Trophoblast cell (in vitro differentiated cells and primary cell): ENCODE measurements around the gene PRICKLE1.

Experiments
- DNase-seq, 2 donors: peaks; one replicate each; pipeline ENCODE4 v3.0.0-alpha.2; 2016
- H2AFZ ChIP-seq: 2 replicates; pipeline ENCODE4 v1.6.1; 2013; ENCODE audit warnings: low read length, moderate library complexity, mild to moderate bottlenecking; ENCODE audit not compliant: insufficient read depth, poor library complexity
- H2AK5ac ChIP-seq: 2 replicates; pipeline ENCODE4 v1.6.1; 2013; ENCODE audit warnings: mild to moderate bottlenecking, low read length
- H2BK120ac ChIP-seq: 2 replicates; pipeline ENCODE4 v1.6.1; 2013; ENCODE audit warnings: low read length, mild to moderate bottlenecking, moderate library complexity; ENCODE audit not compliant: insufficient read depth, poor library complexity
- H2BK12ac ChIP-seq: 2 replicates; pipeline ENCODE4 v1.6.1; 2013; ENCODE audit warnings: mild to moderate bottlenecking, low read length, moderate library complexity
- H2BK5ac ChIP-seq: 2 replicates; pipeline ENCODE4 v1.6.1; 2013; ENCODE audit warnings: low read length, low read depth, moderate library complexity, mild to moderate bottlenecking; ENCODE audit not compliant: poor library complexity
- H3K14ac ChIP-seq: 2 replicates; pipeline ENCODE4 v1.6.1; 2013; ENCODE audit warnings: mild to moderate bottlenecking, low read length
- H3K18ac ChIP-seq: 2 replicates; pipeline ENCODE4 v1.6.1; 2013; ENCODE audit warnings: mild to moderate bottlenecking, low read length
- H3K23ac ChIP-seq: 2 replicates; pipeline ENCODE4 v1.6.1; 2013; ENCODE audit warnings: low read length
- H3K27ac ChIP-seq: 2 replicates; pipeline ENCODE4 v1.5.1; 2013; ENCODE audit warnings: low read depth, mild to moderate bottlenecking, inconsistent platforms, low read length, moderate library complexity
- H3K27me3 ChIP-seq: 2 replicates; pipeline ENCODE4 v1.6.1; 2013; ENCODE audit warnings: inconsistent platforms, mild to moderate bottlenecking, low read length, moderate library complexity; ENCODE audit not compliant: insufficient read depth
- H3K36me3 ChIP-seq, 2 experiments: 1 replicate in 1 of 2; 2 replicates in 1 of 2; pipeline ENCODE4 v1.6.1; 2013; ENCODE audit warnings: low read length in 2 of 2, mild to moderate bottlenecking in 2 of 2, moderate library complexity in 1 of 2; ENCODE audit not compliant: insufficient read depth in 2 of 2, control insufficient read depth in 1 of 2
- H3K4ac ChIP-seq: 2 replicates; pipeline ENCODE4 v1.6.1; 2013; ENCODE audit warnings: low read depth, mild to moderate bottlenecking, low read length, moderate library complexity
- H3K4me1 ChIP-seq, 2 experiments: 1 replicate in 1 of 2; 2 replicates in 1 of 2; pipeline ENCODE4 v1.6.1; 2013; ENCODE audit warnings: low read length in 2 of 2, mild to moderate bottlenecking in 2 of 2, moderate library complexity in 1 of 2; ENCODE audit not compliant: insufficient read depth in 2 of 2, control insufficient read depth in 1 of 2
- H3K4me2 ChIP-seq: 2 replicates; pipeline ENCODE4 v1.6.1; 2013; ENCODE audit warnings: inconsistent platforms, mild to moderate bottlenecking, low read length, moderate library complexity
- H3K4me3 ChIP-seq: 2 replicates; pipeline ENCODE4 v1.5.1; 2013; ENCODE audit warnings: mild to moderate bottlenecking, low read depth, low read length, inconsistent platforms
- H3K79me1 ChIP-seq: one replicate; pipeline ENCODE4 v1.6.1; 2013; ENCODE audit warnings: low read length
- H3K79me2 ChIP-seq: 2 replicates; pipeline ENCODE4 v1.6.1; 2013; ENCODE audit warnings: low read length, mild to moderate bottlenecking; ENCODE audit not compliant: control insufficient read depth, insufficient read depth, poor library complexity
- H3K9ac ChIP-seq: 2 replicates; pipeline ENCODE4 v1.6.1; 2013; ENCODE audit warnings: mild to moderate bottlenecking, low read length
- H3K9me3 ChIP-seq: 2 replicates; pipeline ENCODE4 v1.6.1; 2013; ENCODE audit warnings: low read depth, mild to moderate bottlenecking, control low read depth, inconsistent platforms, low read length; ENCODE audit not compliant: insufficient read depth
- H4K12ac ChIP-seq: 2 replicates; pipeline ENCODE4 v1.6.1; 2013; ENCODE audit warnings: low read depth, mild to moderate bottlenecking, low read length, moderate library complexity
- H4K8ac ChIP-seq: 2 replicates; pipeline ENCODE4 v1.6.1; 2013; ENCODE audit warnings: low read depth, mild to moderate bottlenecking, low read length, moderate library complexity
- H4K91ac ChIP-seq: one replicate; pipeline ENCODE4 v1.6.1; 2013; ENCODE audit warnings: low read depth, mild to moderate bottlenecking, low read length, moderate library complexity
- WGBS: extraction: QIAGEN DNeasy Blood & Tissue Kit; methylation state at CpG from one replicate; pipeline ENCODE4 v1.1.7; 2013; ENCODE audit warnings: missing lambda C conversion rate; ENCODE audit not compliant: insufficient read length, insufficient coverage; ENCODE audit errors: extremely low coverage; 5-methylcytosine and 5-hydroxymethylcytosine counted together

The PRICKLE1 gene

GRCh38 chr12:42538203-42538602 is 51.3 kb downstream of the PRICKLE1 start:
- Histone ChIP-seq H3K9me3 (no peaks in the 10 kb centered on the region), H3K14ac (no peak overlapping the region), H3K36me3 (no peaks in the 10 kb centered on the region), H3K4me1 (no peaks in the 10 kb centered on the region), H3K9ac (no peak overlapping the region), H2AK5ac (no peak overlapping the region), H3K23ac (no peak overlapping the region), H2BK5ac (no peak overlapping the region), H3K4me2 (no peak overlapping the region), H3K4me3 (no peak overlapping the region), H3K79me1 (no peaks in the 10 kb centered on the region), H3K4ac (no peak overlapping the region), H3K27me3 (no peaks in the 10 kb centered on the region), H2AFZ (no peak overlapping the region), H4K91ac (no peak overlapping the region), H4K12ac (no peak overlapping the region), H4K8ac (no peak overlapping the region), H3K27ac (no peak overlapping the region), H3K79me2 (no peaks in the 10 kb centered on the region), H2BK12ac (no peak overlapping the region), H2BK120ac (no peak overlapping the region), H3K18ac (no peak overlapping the region)
- no CpG with 5 or more reads among the region's 3 CpGs for WGBS
- DNase-seq: no peak

GRCh38 chr12:42534184-42534838 is 55.2 kb downstream of the PRICKLE1 start:
- DNase-seq: no peak
- H3K4me1 ChIP-seq: no peaks in the 10 kb centered on the region
- H2AK5ac ChIP-seq: no peak overlapping the region
- H3K79me1 ChIP-seq: no peaks in the 10 kb centered on the region
- no peak overlapping the region for H2BK5ac ChIP-seq
- no peak overlapping the region for H3K4me3 ChIP-seq
- no peak overlapping the region for H3K23ac ChIP-seq
- no peak overlapping the region for H3K14ac ChIP-seq
- no peaks in the 10 kb centered on the region for H3K27me3 ChIP-seq
- no peak overlapping the region for H3K4ac ChIP-seq
- no peak overlapping the region for H2AFZ ChIP-seq
- no peak overlapping the region for H4K12ac ChIP-seq
- H3K9ac ChIP-seq: no peak overlapping the region
- no CpG with 5 or more reads among the region's 4 CpGs for WGBS
- H3K79me2 ChIP-seq: no peaks in the 10 kb centered on the region
- H4K8ac ChIP-seq: no peak overlapping the region
- H3K36me3 ChIP-seq: no peaks in the 10 kb centered on the region
- H3K18ac ChIP-seq: no peak overlapping the region
- no peaks in the 10 kb centered on the region for H3K9me3 ChIP-seq
- peak overlapping the region; percentile 13 for H2BK120ac ChIP-seq
- no peak overlapping the region for H4K91ac ChIP-seq
- H3K27ac ChIP-seq: no peak overlapping the region
- H2BK12ac ChIP-seq: no peak overlapping the region
- no peak overlapping the region for H3K4me2 ChIP-seq

GRCh38 chr12:42530284-42530683 is 59.3 kb downstream of the PRICKLE1 start:
- no peak for DNase-seq
- H4K8ac ChIP-seq: no peak overlapping the region

GRCh38 chr12:42525444-42525843 is 64.1 kb downstream of the PRICKLE1 start:
- H3K4me2 ChIP-seq: no peak overlapping the region
- no peak overlapping the region for H3K9ac ChIP-seq
- H4K12ac ChIP-seq: no peak overlapping the region
- H3K18ac ChIP-seq: no peak overlapping the region
- H3K79me1 ChIP-seq: no peaks in the 10 kb centered on the region
- H2AFZ ChIP-seq: no peak overlapping the region
- H3K23ac ChIP-seq: no peak overlapping the region
- H2BK5ac ChIP-seq: no peak overlapping the region
- H3K27me3 ChIP-seq: no peaks in the 10 kb centered on the region
- no peaks in the 10 kb centered on the region for H3K9me3 ChIP-seq
- no peaks in the 10 kb centered on the region for H3K79me2 ChIP-seq
- H3K27ac ChIP-seq: no peak overlapping the region
- H2AK5ac ChIP-seq: no peak overlapping the region
- H2BK120ac ChIP-seq: no peak overlapping the region
- no peak overlapping the region for H3K4me3 ChIP-seq
- H2BK12ac ChIP-seq: no peak overlapping the region
- no peak overlapping the region for H3K14ac ChIP-seq
- WGBS: no CpG with 5 or more reads among the region's 1 CpG
- no peak overlapping the region for H3K4ac ChIP-seq
- H3K36me3 ChIP-seq: no peaks in the 10 kb centered on the region
- no peak overlapping the region for H4K8ac ChIP-seq
- H4K91ac ChIP-seq: no peak overlapping the region
- no peaks in the 10 kb centered on the region for H3K4me1 ChIP-seq
- DNase-seq: no peak

More at GRCh38 chr12:42530284-42530683, 59.3 kb downstream of the PRICKLE1 start:
- H3K23ac ChIP-seq: no peak overlapping the region
- H3K79me2 ChIP-seq: no peaks in the 10 kb centered on the region
- H3K4ac ChIP-seq: no peak overlapping the region
- H2BK5ac ChIP-seq: no peak overlapping the region
- no peak overlapping the region for H2AFZ ChIP-seq
- no peak overlapping the region for H3K14ac ChIP-seq
- H2AK5ac ChIP-seq: no peak overlapping the region
- no peak overlapping the region for H3K18ac ChIP-seq
- no peak overlapping the region for H2BK12ac ChIP-seq
- no peak overlapping the region for H2BK120ac ChIP-seq
- no peaks in the 10 kb centered on the region for H3K27me3 ChIP-seq
- no peaks in the 10 kb centered on the region for H3K79me1 ChIP-seq
- no peaks in the 10 kb centered on the region for H3K36me3 ChIP-seq
- no peak overlapping the region for H4K12ac ChIP-seq
- H3K4me2 ChIP-seq: no peak overlapping the region
- no peaks in the 10 kb centered on the region for H3K4me1 ChIP-seq
- no CpG with 5 or more reads among the region's 2 CpGs for WGBS
- H3K27ac ChIP-seq: no peak overlapping the region
- H3K4me3 ChIP-seq: no peak overlapping the region
- no peak overlapping the region for H3K9ac ChIP-seq
- H4K91ac ChIP-seq: no peak overlapping the region
- no peaks in the 10 kb centered on the region for H3K9me3 ChIP-seq
